Testis (tissue), 2 donors: ENCODE data around the gene PTPRN2.

ENCODE experiments used
- CTCF ChIP-seq, 3 experiments: fragments of 450-650 bp in 2 of 3; fragments of 200-600 bp in 1 of 3; sonication (generic) in 1 of 3; IDR thresholded peaks; one replicate each; pipeline ENCODE4 v1.5.1; 2016 to 2019; ENCODE audit warnings: antibody characterized with exemption in 3 of 3, mild to moderate bottlenecking in 2 of 3, moderate library complexity in 1 of 3
- POLR2A ChIP-seq: fragments of 450-650 bp; IDR thresholded peaks from one replicate; pipeline ENCODE4 v1.6.1; 2017; ENCODE audit warnings: antibody characterized with exemption, mild to moderate bottlenecking, moderate library complexity

- no peak for TF ChIP-seq CTCF (IDR thresholded peaks at IDR 0.05)
- no peak for TF ChIP-seq POLR2A
Measured at GRCh38 chr7:158137516-158138328, 449.9 kb downstream of the PTPRN2 start.
